IMR-90 (cell line): ENCODE measurements around the gene TOM1. TPM values are rescaled to one million over a fixed set of nuclear protein-coding genes. Genes with fewer than 3 reads are reported as not detected.
A peak's percentile ranks its signal among the peaks of the same experiment; 100 is the strongest.

Experiments
- ATAC-seq: fragments of 200-7000 bp; cut with Tn5 transposase; 2 replicates; pipeline ENCODE4 v1.9.1; 2020; ENCODE audit warnings: low read depth, mild to moderate bottlenecking, moderate library complexity
- BruUV-seq: library from RNA; stranded (reverse); fragments of 400-500 nt; replicated peaks from 2 replicates; lab custom pipeline; 2021; lab: Mats Ljungman, UMichigan
- CTCF ChIA-PET: fragments of 300-600 bp; formaldehyde crosslinking; extraction: SDS; loops from one replicate; lab custom pipeline; 2021; ENCODE audit warnings: antibody characterized with exemption; lab: Yijun Ruan, JAX
- POLR2A ChIA-PET: fragments of 300-600 bp; sonication (Branson Sonifier 250); formaldehyde crosslinking; loops from one replicate; lab custom pipeline; 2022; ENCODE audit warnings: antibody characterized with exemption; ENCODE audit not compliant: unreplicated experiment; lab: Charles Lee
- DNase-seq: peaks from one replicate; pipeline ENCODE4 v3.0.0; 2013
- H2AFZ ChIP-seq: replicated peaks from 2 replicates; pipeline ENCODE3; 2013; ENCODE audit warnings: low read length, mild to moderate bottlenecking; ENCODE audit not compliant: poor library complexity
- H2AK5ac ChIP-seq: 2 replicates; pipeline ENCODE4 v1.6.1; 2013; ENCODE audit warnings: low read depth, low read length, inconsistent platforms
- H2AK9ac ChIP-seq: replicated peaks from 2 replicates; pipeline ENCODE3; 2013; ENCODE audit warnings: mild to moderate bottlenecking, low read depth, low read length, moderate library complexity; ENCODE audit not compliant: poor library complexity
- H2BK120ac ChIP-seq: 2 replicates; pipeline ENCODE4 v1.6.1; 2013; ENCODE audit warnings: low read depth, low read length, inconsistent platforms
- H2BK15ac ChIP-seq: 3 replicates; pipeline ENCODE4 v1.6.1; 2013; ENCODE audit warnings: low read depth, low read length, inconsistent platforms
- H2BK20ac ChIP-seq: 2 replicates; pipeline ENCODE4 v1.6.1; 2013; ENCODE audit warnings: low read depth, mild to moderate bottlenecking, inconsistent platforms, low read length, moderate library complexity
- H2BK5ac ChIP-seq: 2 replicates; pipeline ENCODE4 v1.6.1; 2013; ENCODE audit warnings: mild to moderate bottlenecking, low read depth, low read length, inconsistent platforms; ENCODE audit not compliant: poor library complexity, severe bottlenecking
- H3K14ac ChIP-seq: replicated peaks from 2 replicates; pipeline ENCODE4 v1.6.1; 2013; ENCODE audit warnings: low read depth, low read length, inconsistent platforms
- H3K18ac ChIP-seq: 2 replicates; pipeline ENCODE4 v1.6.1; 2013; ENCODE audit warnings: low read depth, low read length, control low read depth
- H3K23ac ChIP-seq: 2 replicates; pipeline ENCODE4 v1.6.1; 2013; ENCODE audit warnings: low read depth, low read length, inconsistent platforms
- H3K27ac ChIP-seq: 2 replicates; pipeline ENCODE4 v1.5.1; 2013; ENCODE audit warnings: mild to moderate bottlenecking, control low read depth, low read length; ENCODE audit not compliant: insufficient read depth
- H3K27me3 ChIP-seq: 2 replicates; pipeline ENCODE4 v1.6.1; 2013; ENCODE audit warnings: low read length; ENCODE audit not compliant: control insufficient read depth, insufficient read depth
- H3K36me3 ChIP-seq: 2 replicates; pipeline ENCODE4 v1.6.1; 2013; ENCODE audit warnings: low read length, mixed read lengths; ENCODE audit not compliant: control insufficient read depth, insufficient read depth
- H3K4ac ChIP-seq: 2 replicates; pipeline ENCODE4 v1.6.1; 2013; ENCODE audit warnings: low read depth, low read length, inconsistent platforms
- H3K4me1 ChIP-seq: 2 replicates; pipeline ENCODE4 v1.6.1; 2013; ENCODE audit warnings: low read length, mixed read lengths; ENCODE audit not compliant: control insufficient read depth, insufficient read depth
- H3K4me2 ChIP-seq: 2 replicates; pipeline ENCODE4 v1.6.1; 2013; ENCODE audit warnings: low read depth, mild to moderate bottlenecking, control low read depth, low read length, moderate library complexity
- H3K4me3 ChIP-seq: 2 replicates; pipeline ENCODE4 v1.5.1; 2013; ENCODE audit warnings: low read depth, mild to moderate bottlenecking, control low read depth, low read length, moderate library complexity; ENCODE audit not compliant: insufficient read depth
- H3K56ac ChIP-seq: 2 replicates; pipeline ENCODE4 v1.6.1; 2013; ENCODE audit warnings: low read length, inconsistent platforms; ENCODE audit not compliant: insufficient read depth; ENCODE audit errors: extremely low read depth
- H3K79me1 ChIP-seq, 2 experiments: 2 replicates each; pipeline ENCODE4 v1.6.1; 2013; ENCODE audit warnings: low read length in 2 of 2, inconsistent platforms in 1 of 2, low read depth in 1 of 2
- H3K9ac ChIP-seq: 2 replicates; pipeline ENCODE4 v1.6.1; 2013; ENCODE audit warnings: low read depth, low read length, control low read depth
- H3K9me1 ChIP-seq: 2 replicates; pipeline ENCODE4 v1.6.1; 2013; ENCODE audit warnings: low read length, inconsistent platforms; ENCODE audit not compliant: insufficient read depth
- H3K9me3 ChIP-seq: 2 replicates; pipeline ENCODE4 v1.6.1; 2013; ENCODE audit warnings: low read length; ENCODE audit not compliant: control insufficient read depth, insufficient read depth
- H4K20me1 ChIP-seq: 2 replicates; pipeline ENCODE4 v1.6.1; 2013; ENCODE audit warnings: low read length, inconsistent platforms; ENCODE audit not compliant: insufficient read depth
- H4K5ac ChIP-seq: 2 replicates; pipeline ENCODE4 v1.6.1; 2013; ENCODE audit warnings: mild to moderate bottlenecking, low read depth, low read length, control low read depth
- H4K8ac ChIP-seq, 2 experiments: 2 replicates each; pipeline ENCODE4 v1.6.1; 2013; ENCODE audit warnings: low read depth in 2 of 2, low read length in 2 of 2, control low read depth in 1 of 2, inconsistent platforms in 1 of 2
- H4K91ac ChIP-seq: 2 replicates; pipeline ENCODE4 v1.6.1; 2013; ENCODE audit warnings: low read depth, low read length, inconsistent platforms; ENCODE audit not compliant: insufficient read depth
- BHLHE40 ChIP-seq: fragments of 150-350 bp; IDR thresholded peaks from 2 replicates; pipeline ENCODE4 v1.6.1; 2016; ENCODE audit warnings: mild to moderate bottlenecking, low read depth, low read length
- CHD1 ChIP-seq: IDR thresholded peaks from 2 replicates; pipeline ENCODE4 v1.6.1; 2012; ENCODE audit warnings: low read depth, low read length, improper control_type of control experiment
- FOS ChIP-seq: fragments of 150-350 bp; IDR thresholded peaks from 2 replicates; pipeline ENCODE4 v1.6.1; 2016; ENCODE audit warnings: low read depth, low read length
- MXI1 ChIP-seq: IDR thresholded peaks from 2 replicates; pipeline ENCODE4 v1.6.1; 2012; ENCODE audit warnings: low read depth, mild to moderate bottlenecking, low read length, moderate library complexity, borderline replicate concordance
- NFE2L2 ChIP-seq: fragments of 150-350 bp; IDR thresholded peaks from 2 replicates; pipeline ENCODE4 v1.6.1; 2016; ENCODE audit warnings: low read depth, mild to moderate bottlenecking, low read length
- POLR2A ChIP-seq: IDR thresholded peaks from 2 replicates; pipeline ENCODE4 v1.6.1; 2012; ENCODE audit warnings: mild to moderate bottlenecking, low read depth, low read length
- RAD21 ChIP-seq: IDR thresholded peaks from 2 replicates; pipeline ENCODE4 v1.6.1; 2012; ENCODE audit warnings: low read length, improper control_type of control experiment
- RCOR1 ChIP-seq: IDR thresholded peaks from 2 replicates; pipeline ENCODE4 v1.6.1; 2012; ENCODE audit warnings: mild to moderate bottlenecking, low read length, improper control_type of control experiment; ENCODE audit not compliant: insufficient replicate concordance
- RFX5 ChIP-seq: IDR thresholded peaks from 2 replicates; pipeline ENCODE4 v1.8.0; 2012; ENCODE audit warnings: low read depth, mild to moderate bottlenecking, low read length, moderate library complexity
- SMC3 ChIP-seq: fragments of 150-350 bp; IDR thresholded peaks from 2 replicates; pipeline ENCODE4 v1.6.1; 2016; ENCODE audit warnings: low read depth, mild to moderate bottlenecking, antibody characterized with exemption, low read length, moderate library complexity
- WGBS, 2 experiments: methylation state at CpG; one replicate each; pipeline versions ENCODE4 v1.1.5 to v1.1.7; 2013; ENCODE audit warnings: missing lambda C conversion rate in 2 of 2; ENCODE audit not compliant: insufficient read length in 1 of 2; ENCODE audit errors: extremely low coverage in 2 of 2; 5-methylcytosine and 5-hydroxymethylcytosine counted together
- dilution Hi-C: fragments of 300-500 bp; cut with HindIII; formaldehyde crosslinking; loops from one replicate; pipeline ENCODE4 v1.14.3; 2018; ENCODE audit warnings: low sequenced_read_pairs; ENCODE audit not compliant: unreplicated experiment
- in situ Hi-C: fragments of 300-500 bp; cut with MboI; formaldehyde crosslinking; loops from 3 replicates; pipeline ENCODE4 v1.14.3; 2019; ENCODE audit warnings: low sequenced_read_pairs, inconsistent platforms, mixed read lengths
- intact Hi-C: fragments of 100-400 bp; cut with micrococcal nuclease; formaldehyde crosslinking; loops from 2 replicates; pipeline ENCODE4 v1.10.0; 2022
- polyA plus RNA-seq, 3 experiments: library from polyadenylated mRNA; depleted of rRNA; stranded (reverse); fragments of >200 nt; gene quantifications; 2 replicates each; pipeline ENCODE4 v1.2.3, GENCODE V29; 2012; ENCODE audit warnings: low replicate concordance in 1 of 3
- total RNA-seq: library from RNA; depleted of rRNA; stranded (reverse); fragments of >200 nt; gene quantifications from 2 replicates; pipeline ENCODE4 v1.2.3, GENCODE V29; 2012
- TF ChIP-seq, protein P1 (sequence below): conservative IDR thresholded peaks from 2 replicates; pipeline ENCODE4 v1.5.1; 2012; ENCODE audit warnings: mild to moderate bottlenecking, low read depth, low read length, improper control_type of control experiment
- TF ChIP-seq, protein P2 (sequence below): fragments of 150-350 bp; IDR thresholded peaks from 2 replicates; pipeline ENCODE4 v1.6.1; 2017; ENCODE audit warnings: mild to moderate bottlenecking, antibody characterized with exemption, low read length, low read depth

The TOM1 gene
- total and polyA plus RNA-seq, 2 of the 4 experiments (the other 2 are of a cell fraction): 38.0 to 46.4 TPM

DNA sequence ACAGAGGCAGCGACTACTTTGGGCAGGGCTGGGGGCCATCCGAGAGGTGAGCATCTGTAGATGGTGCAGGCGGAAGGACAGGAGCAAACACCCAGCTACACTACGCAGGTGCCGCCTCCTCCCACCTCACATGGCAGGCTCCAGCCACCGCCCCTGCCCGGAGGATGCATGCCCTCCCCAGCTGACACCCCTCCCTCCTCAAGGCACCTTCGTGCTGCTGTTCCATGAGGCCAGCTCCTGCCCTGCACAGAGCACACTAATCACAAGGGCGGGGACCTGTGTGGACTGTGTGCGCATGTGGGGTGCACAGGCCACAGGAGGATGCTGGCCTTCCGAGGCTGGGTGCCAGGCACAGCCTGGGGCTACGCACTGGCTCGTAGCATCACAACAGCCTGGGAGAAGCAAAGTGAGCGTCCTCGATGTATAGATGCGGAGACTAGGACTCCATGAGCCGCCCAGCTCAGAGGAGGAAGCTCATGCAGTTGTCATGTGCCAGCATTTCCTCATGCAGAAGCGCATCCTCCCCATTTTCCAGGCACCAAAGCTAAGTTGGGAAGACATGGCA, 48.4 kb downstream of the TOM1 start:
- H2BK20ac ChIP-seq: no peak overlapping the region
- H3K18ac ChIP-seq: no peak overlapping the region
- H3K27ac ChIP-seq: no peak overlapping the region
- intact Hi-C loops: no loop called here
- H3K14ac ChIP-seq: no peak overlapping the region
- no peak for TF ChIP-seq RAD21
- TF ChIP-seq, protein P1, sequence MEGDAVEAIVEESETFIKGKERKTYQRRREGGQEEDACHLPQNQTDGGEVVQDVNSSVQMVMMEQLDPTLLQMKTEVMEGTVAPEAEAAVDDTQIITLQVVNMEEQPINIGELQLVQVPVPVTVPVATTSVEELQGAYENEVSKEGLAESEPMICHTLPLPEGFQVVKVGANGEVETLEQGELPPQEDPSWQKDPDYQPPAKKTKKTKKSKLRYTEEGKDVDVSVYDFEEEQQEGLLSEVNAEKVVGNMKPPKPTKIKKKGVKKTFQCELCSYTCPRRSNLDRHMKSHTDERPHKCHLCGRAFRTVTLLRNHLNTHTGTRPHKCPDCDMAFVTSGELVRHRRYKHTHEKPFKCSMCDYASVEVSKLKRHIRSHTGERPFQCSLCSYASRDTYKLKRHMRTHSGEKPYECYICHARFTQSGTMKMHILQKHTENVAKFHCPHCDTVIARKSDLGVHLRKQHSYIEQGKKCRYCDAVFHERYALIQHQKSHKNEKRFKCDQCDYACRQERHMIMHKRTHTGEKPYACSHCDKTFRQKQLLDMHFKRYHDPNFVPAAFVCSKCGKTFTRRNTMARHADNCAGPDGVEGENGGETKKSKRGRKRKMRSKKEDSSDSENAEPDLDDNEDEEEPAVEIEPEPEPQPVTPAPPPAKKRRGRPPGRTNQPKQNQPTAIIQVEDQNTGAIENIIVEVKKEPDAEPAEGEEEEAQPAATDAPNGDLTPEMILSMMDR: no peak
- TF ChIP-seq BHLHE40: no peak
- TF ChIP-seq FOS: no peak
- TF ChIP-seq MXI1: no peak
- no peak for TF ChIP-seq POLR2A
- TF ChIP-seq SMC3: no peak
- no peak for TF ChIP-seq CHD1
- TF ChIP-seq NFE2L2: no peak
- no peak for TF ChIP-seq RFX5
- TF ChIP-seq, protein P2, sequence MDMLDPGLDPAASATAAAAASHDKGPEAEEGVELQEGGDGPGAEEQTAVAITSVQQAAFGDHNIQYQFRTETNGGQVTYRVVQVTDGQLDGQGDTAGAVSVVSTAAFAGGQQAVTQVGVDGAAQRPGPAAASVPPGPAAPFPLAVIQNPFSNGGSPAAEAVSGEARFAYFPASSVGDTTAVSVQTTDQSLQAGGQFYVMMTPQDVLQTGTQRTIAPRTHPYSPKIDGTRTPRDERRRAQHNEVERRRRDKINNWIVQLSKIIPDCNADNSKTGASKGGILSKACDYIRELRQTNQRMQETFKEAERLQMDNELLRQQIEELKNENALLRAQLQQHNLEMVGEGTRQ: no peak
- TF ChIP-seq RCOR1: no peak
- no peak overlapping the region for H3K4ac ChIP-seq
- H3K23ac ChIP-seq: no peak overlapping the region
- no peak overlapping the region for H2BK120ac ChIP-seq
- no peak overlapping the region for H3K4me2 ChIP-seq
- no peak overlapping the region for H3K9ac ChIP-seq
- H3K9me1 ChIP-seq: 0 out of 2 replicates have a peak, but pooled peaks cover 6% of the 10 kb centered on the region
- no peak overlapping the region for H3K56ac ChIP-seq
- no peaks in the 10 kb centered on the region for H3K9me3 ChIP-seq
- dilution Hi-C loops: no loop called here
- no TSS peak for BruUV-seq
- no peak overlapping the region for H2AFZ ChIP-seq
- H4K91ac ChIP-seq: no peak overlapping the region
- no peak overlapping the region for H2BK15ac ChIP-seq
- no peak overlapping the region for H4K8ac ChIP-seq
- H2AK9ac ChIP-seq: peak overlapping the region; percentile 5
- H4K5ac ChIP-seq: no peak overlapping the region
- H3K4me3 ChIP-seq: no peak overlapping the region
- H2BK5ac ChIP-seq: no peak overlapping the region
- peaks cover 10% of the 10 kb centered on the region for H3K4me1 ChIP-seq
- DNase-seq (no peak), ATAC-seq (no peak)
- in situ Hi-C loops: no loop called here
- WGBS, 2 experiments: 92% methylated on average over 11 of the region's 18 CpGs; no CpG with 5 or more reads in 1 of the 2 experiments
- H2AK5ac ChIP-seq: no peak overlapping the region
- H3K36me3 ChIP-seq: peaks cover 24% of the 10 kb centered on the region
- H3K27me3 ChIP-seq: no peaks in the 10 kb centered on the region
- no peaks in the 10 kb centered on the region for H4K20me1 ChIP-seq
- H3K79me1 ChIP-seq: peaks cover 0 to 7% of the 10 kb centered on the region in 2 experiments; a peak in 1 of 4 replicates
- ChIA-PET POLR2A (no interaction called here), CTCF (no interaction called here)
